MM.1S (cell line): ENCODE results near the gene FAM20C.

Experiments used
- DNase-seq: peaks from one replicate; pipeline ENCODE4 v3.0.0-alpha.2; 2015
- H2AFZ ChIP-seq: fragments of 300-600 bp; sonication (generic); 2 replicates; pipeline ENCODE4 v1.6.0; 2016; ENCODE audit warnings: antibody characterized with exemption, low read length
- H3F3A ChIP-seq: fragments of 300-600 bp; sonication (generic); 2 replicates; pipeline ENCODE4 v1.6.1; 2016; ENCODE audit warnings: mild to moderate bottlenecking, antibody characterized with exemption, low read length, moderate library complexity, mixed read lengths; ENCODE audit not compliant: insufficient read depth
- H3K27ac ChIP-seq: fragments of 300-600 bp; sonication (generic); 2 replicates; pipeline ENCODE4 v1.5.1; 2016; ENCODE audit warnings: mild to moderate bottlenecking, low read length
- H3K27me3 ChIP-seq: fragments of 300-600 bp; sonication (generic); replicated peaks from 2 replicates; pipeline ENCODE4 v1.6.0; 2016; ENCODE audit warnings: low read length; ENCODE audit not compliant: insufficient read depth
- H3K36me3 ChIP-seq: fragments of 300-600 bp; sonication (generic); replicated peaks from 2 replicates; pipeline ENCODE4 v1.6.1; 2016; ENCODE audit warnings: mild to moderate bottlenecking, low read length, mixed read lengths; ENCODE audit not compliant: insufficient read depth
- H3K4me1 ChIP-seq: fragments of 300-600 bp; sonication (generic); 2 replicates; pipeline ENCODE4 v1.6.1; 2016; ENCODE audit warnings: low read length, mixed read lengths
- H3K4me2 ChIP-seq: fragments of 300-600 bp; sonication (generic); 2 replicates; pipeline ENCODE4 v1.6.0; 2016; ENCODE audit warnings: low read depth, low read length
- H3K4me3 ChIP-seq: fragments of 300-600 bp; sonication (generic); 2 replicates; pipeline ENCODE4 v1.5.1; 2016; ENCODE audit warnings: low read length, mixed read lengths
- H3K79me2 ChIP-seq: fragments of 300-600 bp; sonication (generic); 2 replicates; pipeline ENCODE4 v1.6.1; 2016; ENCODE audit warnings: mixed run types, low read length, mixed read lengths
- H3K9ac ChIP-seq: fragments of 300-600 bp; sonication (generic); 2 replicates; pipeline ENCODE4 v1.6.1; 2016; ENCODE audit warnings: low read length, mixed read lengths
- H3K9me2 ChIP-seq: fragments of 300-600 bp; sonication (generic); replicated peaks from 2 replicates; pipeline ENCODE4 v1.6.1; 2016; ENCODE audit warnings: mild to moderate bottlenecking, low read length, mixed read lengths; ENCODE audit not compliant: insufficient read depth
- H3K9me3 ChIP-seq: fragments of 300-600 bp; sonication (generic); replicated peaks from 2 replicates; pipeline ENCODE4 v1.6.1; 2016; ENCODE audit warnings: mild to moderate bottlenecking, low read length, mixed read lengths; ENCODE audit not compliant: insufficient read depth
- H4K20me1 ChIP-seq: fragments of 300-600 bp; sonication (generic); 2 replicates; pipeline ENCODE4 v1.6.1; 2016; ENCODE audit warnings: mild to moderate bottlenecking, low read length, moderate library complexity, mixed read lengths; ENCODE audit not compliant: insufficient read depth
- EZH2 ChIP-seq: fragments of 300-600 bp; sonication (generic); optimal IDR thresholded peaks from 2 replicates; pipeline ENCODE3; 2017; ENCODE audit warnings: low read depth, mild to moderate bottlenecking, antibody characterized with exemption, low read length, mixed read lengths
- EZH2phosphoT487 ChIP-seq: fragments of 300-600 bp; sonication (generic); IDR thresholded peaks from 2 replicates; pipeline ENCODE4 v1.6.1; 2018; ENCODE audit warnings: antibody characterized with exemption, low read length
- TF ChIP-seq, protein P1 (sequence below): fragments of 300-600 bp; sonication (generic); IDR thresholded peaks from 2 replicates; pipeline ENCODE4 v1.5.1; 2016; ENCODE audit warnings: antibody characterized with exemption, low read length, mixed read lengths

The FAM20C gene

DNA sequence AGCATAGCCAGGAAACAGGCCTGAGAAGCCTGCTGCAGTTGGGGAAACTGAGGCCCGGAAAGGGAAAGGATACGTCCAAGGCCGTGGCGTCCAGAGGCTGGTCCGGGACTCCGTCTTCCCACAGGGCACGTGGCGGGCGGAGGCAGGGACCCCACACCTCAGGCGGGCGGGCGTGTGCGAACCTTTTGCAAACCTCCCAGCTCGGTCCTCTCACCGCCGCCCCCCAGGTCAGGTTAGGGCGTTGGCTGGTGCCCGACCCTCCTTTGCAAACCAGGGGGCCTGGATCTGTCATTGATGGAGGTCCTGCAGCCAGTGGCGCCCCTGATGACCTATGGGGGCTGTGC lies 19.3 kb downstream of the FAM20C start:
- H3K4me1 ChIP-seq, result no peaks in the 10 kb centered on the region
- H3K9ac ChIP-seq, result no peak overlapping the region
- no peaks in the 10 kb centered on the region for H3K27me3 ChIP-seq
- no peaks in the 10 kb centered on the region for H3K9me2 ChIP-seq
- H3K79me2 ChIP-seq, result no peaks in the 10 kb centered on the region
- H3K27ac ChIP-seq, result no peak overlapping the region
- no peak overlapping the region for H3K4me3 ChIP-seq
- H3K4me2 ChIP-seq, result no peak overlapping the region
- H3F3A ChIP-seq, result no peaks in the 10 kb centered on the region
- no peak for DNase-seq
- no peaks in the 10 kb centered on the region for H3K9me3 ChIP-seq
- H3K36me3 ChIP-seq, result no peaks in the 10 kb centered on the region
- no peak overlapping the region for H2AFZ ChIP-seq
- TF ChIP-seq, protein P1, sequence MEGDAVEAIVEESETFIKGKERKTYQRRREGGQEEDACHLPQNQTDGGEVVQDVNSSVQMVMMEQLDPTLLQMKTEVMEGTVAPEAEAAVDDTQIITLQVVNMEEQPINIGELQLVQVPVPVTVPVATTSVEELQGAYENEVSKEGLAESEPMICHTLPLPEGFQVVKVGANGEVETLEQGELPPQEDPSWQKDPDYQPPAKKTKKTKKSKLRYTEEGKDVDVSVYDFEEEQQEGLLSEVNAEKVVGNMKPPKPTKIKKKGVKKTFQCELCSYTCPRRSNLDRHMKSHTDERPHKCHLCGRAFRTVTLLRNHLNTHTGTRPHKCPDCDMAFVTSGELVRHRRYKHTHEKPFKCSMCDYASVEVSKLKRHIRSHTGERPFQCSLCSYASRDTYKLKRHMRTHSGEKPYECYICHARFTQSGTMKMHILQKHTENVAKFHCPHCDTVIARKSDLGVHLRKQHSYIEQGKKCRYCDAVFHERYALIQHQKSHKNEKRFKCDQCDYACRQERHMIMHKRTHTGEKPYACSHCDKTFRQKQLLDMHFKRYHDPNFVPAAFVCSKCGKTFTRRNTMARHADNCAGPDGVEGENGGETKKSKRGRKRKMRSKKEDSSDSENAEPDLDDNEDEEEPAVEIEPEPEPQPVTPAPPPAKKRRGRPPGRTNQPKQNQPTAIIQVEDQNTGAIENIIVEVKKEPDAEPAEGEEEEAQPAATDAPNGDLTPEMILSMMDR, result no peak
- H4K20me1 ChIP-seq, result no peaks in the 10 kb centered on the region

DNA sequence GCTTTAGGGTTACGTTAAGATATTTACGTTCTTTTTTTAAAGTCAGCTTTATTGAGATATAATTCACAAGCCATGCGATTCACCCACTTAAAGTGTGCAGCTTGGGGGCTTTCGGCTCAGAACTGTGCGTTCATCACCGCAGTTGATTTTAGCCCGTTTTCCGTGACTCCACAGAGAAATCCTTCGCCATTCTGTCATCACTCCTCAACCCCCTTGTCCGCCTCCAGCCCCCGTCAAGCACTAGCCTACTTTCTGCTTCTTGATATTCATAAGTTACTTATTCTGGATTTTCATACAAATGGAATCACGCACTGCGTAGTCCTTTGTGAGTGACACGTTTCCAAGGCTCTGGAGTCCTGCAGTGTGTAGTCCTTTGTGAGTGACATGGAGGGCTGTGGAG lies 20.4 kb downstream of the FAM20C start:
- Histone ChIP-seq H4K20me1 (no peaks in the 10 kb centered on the region), H3K27me3 (no peaks in the 10 kb centered on the region), H3K9me2 (no peaks in the 10 kb centered on the region)

DNA sequence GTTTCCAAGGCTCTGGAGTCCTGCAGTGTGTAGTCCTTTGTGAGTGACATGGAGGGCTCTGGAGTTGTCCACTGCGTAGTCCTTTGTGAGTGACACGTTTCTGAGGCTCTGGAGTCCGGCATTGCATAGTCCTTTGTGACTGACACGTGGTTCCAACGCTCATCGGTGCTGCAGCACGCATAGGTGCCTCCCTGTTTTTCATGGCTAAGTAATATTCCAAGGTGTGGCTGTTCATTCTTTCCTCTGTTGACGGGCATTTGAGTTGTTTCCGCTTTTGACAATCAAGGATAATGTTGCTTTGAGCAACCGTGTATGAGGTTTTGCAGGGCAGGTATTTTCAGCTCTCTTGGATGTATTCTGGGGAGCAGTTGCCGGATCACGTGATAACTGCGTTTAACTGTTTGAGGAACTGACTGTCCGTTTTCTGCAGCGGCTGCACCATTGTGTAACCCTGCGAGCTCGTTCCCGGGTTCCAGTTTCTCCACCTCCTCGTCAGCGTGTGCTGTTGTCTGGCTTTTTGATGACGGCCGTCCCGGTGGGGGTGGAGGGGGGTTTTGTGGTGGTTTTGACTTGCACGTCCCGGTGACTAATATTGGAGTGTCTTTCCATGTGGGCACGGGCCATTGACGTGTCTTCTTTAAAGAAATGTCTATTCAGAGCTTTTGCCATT lies 21.1 kb downstream of the FAM20C start:
- Histone ChIP-seq H3K9me3 (no peaks in the 10 kb centered on the region), H3K36me3 (no peaks in the 10 kb centered on the region), H3K9me2 (no peaks in the 10 kb centered on the region), H3K4me3 (no peak overlapping the region), H3K4me2 (no peak overlapping the region), H4K20me1 (no peaks in the 10 kb centered on the region), H3K27ac (no peak overlapping the region), H2AFZ (no peak overlapping the region), H3F3A (no peaks in the 10 kb centered on the region), H3K79me2 (no peaks in the 10 kb centered on the region), H3K27me3 (no peaks in the 10 kb centered on the region), H3K4me1 (no peaks in the 10 kb centered on the region), H3K9ac (no peak overlapping the region)
- TF ChIP-seq EZH2phosphoT487 (no peak), EZH2 (no peak)
- TF ChIP-seq, protein P1, result no peak
- no peak for DNase-seq

More for the DNA sequence above, 20.4 kb downstream of the FAM20C start:
- Histone ChIP-seq H3K4me1 (no peaks in the 10 kb centered on the region), H3K9ac (no peak overlapping the region), H3K9me3 (no peaks in the 10 kb centered on the region), H3K27ac (no peak overlapping the region), H3K4me2 (no peak overlapping the region), H3K36me3 (no peaks in the 10 kb centered on the region), H2AFZ (no peak overlapping the region), H3F3A (no peaks in the 10 kb centered on the region), H3K79me2 (no peaks in the 10 kb centered on the region), H3K4me3 (no peak overlapping the region)
- TF ChIP-seq EZH2phosphoT487 (no peak), EZH2 (no peak)
- TF ChIP-seq, protein P1, result no peak
- DNase-seq, result no peak
